ENCODE results near the gene TNFRSF6B.

The TNFRSF6B gene

GRCh38 chr20:63694584-63695423, 1.6 kb upstream of the TNFRSF6B start:
- DNase-seq (ENCODE audit: low read depth), result no peak
- H3K4me3 ChIP-seq (ENCODE audit: low read depth, low read length), result no peak overlapping the region
- TF ChIP-seq CTCF (IDR thresholded peaks at IDR 0.05; ENCODE audit: low read depth, low read length, missing control alignments), result no peak

- H3K4me3 ChIP-seq (ENCODE audit: low read depth, low read length), result no peak overlapping the region
- TF ChIP-seq CTCF (IDR thresholded peaks at IDR 0.05; ENCODE audit: low read depth, low read length, missing control alignments), result no peak
- DNase-seq (ENCODE audit: low read depth), result no peak
Observed at GRCh38 chr20:63695424-63696305, 787 bp upstream of the TNFRSF6B start.

- no peak for DNase-seq (ENCODE audit: low read depth)
- H3K4me3 ChIP-seq (ENCODE audit: low read depth, low read length), result no peak overlapping the region
- no peak for TF ChIP-seq CTCF (IDR thresholded peaks at IDR 0.05; ENCODE audit: low read depth, low read length, missing control alignments)
Observed at GRCh38 chr20:63696306-63696627, 185 bp upstream of the TNFRSF6B start.

- no peak for TF ChIP-seq CTCF (IDR thresholded peaks at IDR 0.05; ENCODE audit: low read depth, low read length, missing control alignments)
- DNase-seq (ENCODE audit: low read depth), result no peak
- H3K4me3 ChIP-seq (ENCODE audit: low read depth, low read length), result no peak overlapping the region
Observed at GRCh38 chr20:63697357-63697867, 960 bp downstream of the TNFRSF6B start.

- no peak for DNase-seq (ENCODE audit: low read depth)
- no peak overlapping the region for H3K4me3 ChIP-seq (ENCODE audit: low read depth, low read length)
- TF ChIP-seq CTCF (IDR thresholded peaks at IDR 0.05; ENCODE audit: low read depth, low read length, missing control alignments), result no peak
Observed at GRCh38 chr20:63697868-63698545, 1.6 kb downstream of the TNFRSF6B start.

GRCh38 chr20:63698739-63699465, 2.5 kb downstream of the TNFRSF6B start:
- DNase-seq (ENCODE audit: low read depth), result no peak
- no peak for TF ChIP-seq CTCF (IDR thresholded peaks at IDR 0.05; ENCODE audit: low read depth, low read length, missing control alignments)
- H3K4me3 ChIP-seq (ENCODE audit: low read depth, low read length), result no peak overlapping the region

All from GM12864 (cell line).